Measurements from ENCODE around the gene GPHN.
"Not testable (repeated sequence)": the region's sequence is repeated elsewhere in the genome, so short reads cannot be mapped to it uniquely, and the experiment has no call there.

GPHN gene

DNA sequence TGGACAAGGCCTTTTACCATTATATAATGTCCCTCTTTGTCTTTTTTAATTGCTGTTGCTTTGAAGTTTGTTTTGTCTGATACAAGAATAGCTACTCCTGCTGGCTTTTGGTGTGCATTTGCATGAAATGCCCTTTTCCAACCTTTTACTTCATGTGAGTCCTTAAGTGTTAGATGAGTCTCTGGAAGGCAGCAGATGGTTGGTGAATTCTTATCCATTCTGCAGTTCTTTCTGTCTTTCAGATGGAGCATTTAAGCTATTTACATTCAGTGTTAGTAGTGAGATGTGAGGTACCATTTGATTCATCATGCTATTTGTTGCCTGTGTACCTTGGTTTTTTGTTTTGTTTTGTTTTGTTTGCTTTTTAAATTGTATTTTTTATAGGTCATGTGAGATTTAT, 208.3 kb downstream of the GPHN start:
- H3K9me2 ChIP-seq (ENCODE audit: low read depth, low read length) = no peaks in the 10 kb centered on the region
- TF ChIP-seq CTCF (IDR thresholded peaks at IDR 0.05; ENCODE audit: low read length) (no peak), EZH2 (IDR thresholded peaks at IDR 0.05; ENCODE audit: borderline replicate concordance, low read length) (no peak)

DNA sequence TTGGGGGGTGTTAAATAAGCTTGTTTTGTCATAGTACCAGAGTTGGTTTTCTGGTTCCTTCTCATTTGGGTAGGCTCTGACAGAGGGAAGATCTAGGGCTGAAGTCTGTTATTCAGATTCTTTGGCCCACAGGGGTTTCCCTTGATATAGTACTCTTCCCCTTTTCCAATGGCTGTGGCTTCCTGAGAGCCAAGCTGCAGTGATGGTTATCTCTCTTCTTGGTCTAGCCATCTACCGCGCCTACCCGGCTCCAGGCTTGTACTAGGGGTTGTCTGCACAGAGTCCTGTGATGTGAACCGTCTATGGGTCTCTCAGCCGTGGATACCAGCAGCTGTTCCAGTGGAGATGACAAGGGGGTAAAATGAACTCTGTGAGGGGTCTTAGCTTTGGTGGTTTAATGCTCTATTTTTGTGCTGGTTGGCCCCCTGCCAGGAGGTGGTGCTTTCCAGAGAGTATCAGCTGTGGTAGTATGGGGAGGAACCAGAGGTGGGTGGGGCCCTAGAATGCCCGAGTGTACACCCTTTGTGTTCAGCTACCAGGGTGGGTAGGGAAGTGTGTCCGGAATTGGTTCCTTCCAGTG, 209.7 kb downstream of the GPHN start:
- Histone ChIP-seq H3K36me3 (ENCODE audit: insufficient read depth, low read length) (no peaks in the 10 kb centered on the region), H4K20me1 (ENCODE audit: insufficient read depth, low read length) (no peaks in the 10 kb centered on the region), H3F3A (ENCODE audit: insufficient read depth, low read length) (no peaks in the 10 kb centered on the region), H3K4me3 (ENCODE audit: low read depth, low read length, poor library complexity, severe bottlenecking) (no peak overlapping the region), H3K79me2 (ENCODE audit: insufficient read depth, low read length) (no peaks in the 10 kb centered on the region), H3K9ac (ENCODE audit: low read length) (no peak overlapping the region), H3K9me3 (ENCODE audit: low read length) (no peaks in the 10 kb centered on the region), H2AFZ (ENCODE audit: low read length) (no peak overlapping the region), H3K27me3 (ENCODE audit: insufficient read depth, low read length) (no peaks in the 10 kb centered on the region), H3K9me2 (ENCODE audit: low read depth, low read length) (no peaks in the 10 kb centered on the region), H3K4me2 (ENCODE audit: low read length) (no peak overlapping the region), H3K27ac (ENCODE audit: low read depth, low read length, poor library complexity, severe bottlenecking) (no peak overlapping the region), H3K4me1 (ENCODE audit: insufficient read depth, low read length, severe bottlenecking) (no peaks in the 10 kb centered on the region)
- TF ChIP-seq CTCF (IDR thresholded peaks at IDR 0.05; ENCODE audit: low read length) (no peak), EZH2 (IDR thresholded peaks at IDR 0.05; ENCODE audit: borderline replicate concordance, low read length) (no peak)

More for the DNA sequence above, 208.3 kb downstream of the GPHN start:
- H3K27me3 ChIP-seq (ENCODE audit: insufficient read depth, low read length) = no peaks in the 10 kb centered on the region
- H3K27ac ChIP-seq (ENCODE audit: low read depth, low read length, poor library complexity, severe bottlenecking) = no peak overlapping the region
- H3K9me3 ChIP-seq (ENCODE audit: low read length) = no peaks in the 10 kb centered on the region
- no peak overlapping the region for H3K4me2 ChIP-seq (ENCODE audit: low read length)
- H2AFZ ChIP-seq (ENCODE audit: low read length) = no peak overlapping the region
- H3K4me1 ChIP-seq (ENCODE audit: insufficient read depth, low read length, severe bottlenecking) = no peaks in the 10 kb centered on the region
- H3K9ac ChIP-seq (ENCODE audit: low read length) = no peak overlapping the region
- no peaks in the 10 kb centered on the region for H3K36me3 ChIP-seq (ENCODE audit: insufficient read depth, low read length)
- H3K4me3 ChIP-seq (ENCODE audit: low read depth, low read length, poor library complexity, severe bottlenecking) = no peak overlapping the region
- H3F3A ChIP-seq (ENCODE audit: insufficient read depth, low read length) = no peaks in the 10 kb centered on the region
- H3K79me2 ChIP-seq (ENCODE audit: insufficient read depth, low read length) = no peaks in the 10 kb centered on the region
- no peaks in the 10 kb centered on the region for H4K20me1 ChIP-seq (ENCODE audit: insufficient read depth, low read length)

- H3K9me3 ChIP-seq (ENCODE audit: low read length) = no peaks in the 10 kb centered on the region
- no peaks in the 10 kb centered on the region for H4K20me1 ChIP-seq (ENCODE audit: insufficient read depth, low read length)
- no peaks in the 10 kb centered on the region for H3K4me1 ChIP-seq (ENCODE audit: insufficient read depth, low read length, severe bottlenecking)
- H3K27ac ChIP-seq (ENCODE audit: low read depth, low read length, poor library complexity, severe bottlenecking) = no peak overlapping the region
- no peaks in the 10 kb centered on the region for H3K79me2 ChIP-seq (ENCODE audit: insufficient read depth, low read length)
- no peak overlapping the region for H3K9ac ChIP-seq (ENCODE audit: low read length)
- no peaks in the 10 kb centered on the region for H3F3A ChIP-seq (ENCODE audit: insufficient read depth, low read length)
- no peak overlapping the region for H2AFZ ChIP-seq (ENCODE audit: low read length)
- H3K4me2 ChIP-seq (ENCODE audit: low read length) = no peak overlapping the region
- no peaks in the 10 kb centered on the region for H3K36me3 ChIP-seq (ENCODE audit: insufficient read depth, low read length)
- no peaks in the 10 kb centered on the region for H3K9me2 ChIP-seq (ENCODE audit: low read depth, low read length)
- TF ChIP-seq EZH2 (IDR thresholded peaks at IDR 0.05; ENCODE audit: borderline replicate concordance, low read length) (no peak), CTCF (IDR thresholded peaks at IDR 0.05; ENCODE audit: low read length) (no peak)
- no peak overlapping the region for H3K4me3 ChIP-seq (ENCODE audit: low read depth, low read length, poor library complexity, severe bottlenecking)
- H3K27me3 ChIP-seq (ENCODE audit: insufficient read depth, low read length) = no peaks in the 10 kb centered on the region
Measured at GRCh38 chr14:66724996-66725395, 217.0 kb downstream of the GPHN start.

GRCh38 chr14:66731298-66731697, 223.4 kb downstream of the GPHN start:
- not testable (repeated sequence) for H3K9ac ChIP-seq (ENCODE audit: low read length); H3K9me2 ChIP-seq (ENCODE audit: low read depth, low read length); H3K27ac ChIP-seq (ENCODE audit: low read depth, low read length, poor library complexity, severe bottlenecking); H3K4me2 ChIP-seq (ENCODE audit: low read length); H3K9me3 ChIP-seq (ENCODE audit: low read length); H4K20me1 ChIP-seq (ENCODE audit: insufficient read depth, low read length); H3K4me3 ChIP-seq (ENCODE audit: low read depth, low read length, poor library complexity, severe bottlenecking); H2AFZ ChIP-seq (ENCODE audit: low read length); H3F3A ChIP-seq (ENCODE audit: insufficient read depth, low read length); H3K4me1 ChIP-seq (ENCODE audit: insufficient read depth, low read length, severe bottlenecking); H3K36me3 ChIP-seq (ENCODE audit: insufficient read depth, low read length); H3K27me3 ChIP-seq (ENCODE audit: insufficient read depth, low read length); H3K79me2 ChIP-seq (ENCODE audit: insufficient read depth, low read length)
